HepG2 (cell line): ENCODE data around the gene CYB5A. TPM values are rescaled to one million over a fixed set of nuclear protein-coding genes. Genes with fewer than 3 reads are reported as not detected.

Experiments used
- ATF1 ChIP-seq: IDR thresholded peaks from 2 replicates; pipeline ENCODE4 v1.6.1; 2016; ENCODE audit warnings: mild to moderate bottlenecking, control low read depth
- CCDC6 ChIP-seq: sonication (generic); formaldehyde crosslinking; IDR thresholded peaks from 2 replicates; pipeline ENCODE4 v1.8.1; 2022; ENCODE audit warnings: mild to moderate bottlenecking, missing genetic modification reagents, moderate library complexity
- CHD4 ChIP-seq: fragments of 200-600 bp; sonication (generic); IDR thresholded peaks from 2 replicates; pipeline ENCODE4 v1.7.0; 2017; ENCODE audit warnings: mild to moderate bottlenecking, low read length, borderline replicate concordance
- ELF3 ChIP-seq: IDR thresholded peaks from 2 replicates; pipeline ENCODE4 v1.6.1; 2016; ENCODE audit warnings: missing genetic modification reagents, missing compliant biosample characterization
- FOXC1 ChIP-seq: sonication (generic); formaldehyde crosslinking; IDR thresholded peaks from 2 replicates; pipeline ENCODE4 v1.8.0; 2022; ENCODE audit warnings: mild to moderate bottlenecking, missing genetic modification reagents, borderline replicate concordance
- MTA1 ChIP-seq: sonication (generic); formaldehyde crosslinking; IDR thresholded peaks from 2 replicates; pipeline ENCODE4 v1.4.0; 2020; ENCODE audit warnings: missing genetic modification reagents, mild to moderate bottlenecking, borderline replicate concordance
- NFIB ChIP-seq: sonication (generic); formaldehyde crosslinking; IDR thresholded peaks from 2 replicates; pipeline ENCODE4 v1.9.0; 2021; ENCODE audit warnings: missing genetic modification reagents, mild to moderate bottlenecking, borderline replicate concordance
- NPAS2 ChIP-seq: sonication (generic); formaldehyde crosslinking; IDR thresholded peaks from 2 replicates; pipeline ENCODE4 v1.8.0; 2022; ENCODE audit warnings: mild to moderate bottlenecking, missing genetic modification reagents, borderline replicate concordance
- RARA ChIP-seq: IDR thresholded peaks from 2 replicates; pipeline ENCODE4 v1.6.1; 2016; ENCODE audit warnings: missing genetic modification reagents, missing compliant biosample characterization
- SAFB2 ChIP-seq: sonication (generic); formaldehyde crosslinking; IDR thresholded peaks from 2 replicates; pipeline ENCODE4 v1.5.1; 2020; ENCODE audit warnings: missing genetic modification reagents, low read depth, mild to moderate bottlenecking, borderline replicate concordance
- SIN3B ChIP-seq: fragments of 150-350 bp; IDR thresholded peaks from 2 replicates; pipeline ENCODE4 v1.6.1; 2014; ENCODE audit warnings: low read length
- SNAPC4 ChIP-seq: sonication (generic); formaldehyde crosslinking; IDR thresholded peaks from 2 replicates; pipeline ENCODE4 v1.4.0; 2020; ENCODE audit warnings: mild to moderate bottlenecking, missing genetic modification reagents
- SP1 ChIP-seq, 2 experiments: fragments of 450-650 bp in 1 of 2; sonication (generic) in 1 of 2; formaldehyde crosslinking in 1 of 2; IDR thresholded peaks; 2 replicates each; pipeline versions ENCODE4 v1.4.0 to v1.6.1; 2016 to 2020; ENCODE audit warnings: missing genetic modification reagents in 1 of 2
- TERF1 ChIP-seq: sonication (generic); formaldehyde crosslinking; IDR thresholded peaks from 2 replicates; pipeline ENCODE4 v1.8.0; 2022; ENCODE audit warnings: mild to moderate bottlenecking, missing genetic modification reagents, moderate library complexity
- THYN1 ChIP-seq: sonication (generic); formaldehyde crosslinking; IDR thresholded peaks from 2 replicates; pipeline ENCODE4 v1.8.1; 2023; ENCODE audit warnings: low read depth, mild to moderate bottlenecking, moderate library complexity, missing genetic modification reagents, borderline replicate concordance
- XBP1 ChIP-seq: sonication (generic); formaldehyde crosslinking; IDR thresholded peaks from 2 replicates; pipeline ENCODE4 v1.5.0; 2020; ENCODE audit warnings: missing genetic modification reagents
- ZFP62 ChIP-seq: sonication (generic); formaldehyde crosslinking; IDR thresholded peaks from 2 replicates; pipeline ENCODE4 v1.4.0; 2020; ENCODE audit warnings: missing genetic modification reagents
- ZFY ChIP-seq: sonication (generic); formaldehyde crosslinking; IDR thresholded peaks from 2 replicates; pipeline ENCODE4 v1.4.0; 2020; ENCODE audit warnings: missing genetic modification reagents
- ZNF143 ChIP-seq: sonication (generic); formaldehyde crosslinking; IDR thresholded peaks from 2 replicates; pipeline ENCODE4 v1.4.0; 2020; ENCODE audit warnings: missing genetic modification reagents
- ZNF333 ChIP-seq: sonication (generic); formaldehyde crosslinking; IDR thresholded peaks from 2 replicates; pipeline ENCODE4 v1.4.0; 2020; ENCODE audit warnings: mild to moderate bottlenecking, missing genetic modification reagents, borderline replicate concordance
- ZNF549 ChIP-seq: sonication (generic); formaldehyde crosslinking; IDR thresholded peaks from 2 replicates; pipeline ENCODE4 v1.5.0; 2020; ENCODE audit warnings: missing genetic modification reagents
- ZNF598 ChIP-seq: sonication (generic); formaldehyde crosslinking; IDR thresholded peaks from 2 replicates; pipeline ENCODE4 v1.5.1; 2020; ENCODE audit warnings: mild to moderate bottlenecking, missing genetic modification reagents, borderline replicate concordance
- ZNF605 ChIP-seq: sonication (generic); formaldehyde crosslinking; IDR thresholded peaks from 2 replicates; pipeline ENCODE4 v1.8.0; 2022; ENCODE audit warnings: mild to moderate bottlenecking, missing genetic modification reagents
- ZNF660 ChIP-seq: sonication (generic); formaldehyde crosslinking; IDR thresholded peaks from 2 replicates; pipeline ENCODE4 v1.5.1; 2020; ENCODE audit warnings: mild to moderate bottlenecking, low read depth, missing genetic modification reagents, borderline replicate concordance
- ZNF709 ChIP-seq: sonication (generic); formaldehyde crosslinking; IDR thresholded peaks from 2 replicates; pipeline ENCODE4 v1.5.0; 2020; ENCODE audit warnings: mild to moderate bottlenecking, missing genetic modification reagents
- ZNF878 ChIP-seq: sonication (generic); formaldehyde crosslinking; IDR thresholded peaks from 2 replicates; pipeline ENCODE4 v1.8.1; 2023; ENCODE audit warnings: mild to moderate bottlenecking, missing genetic modification reagents, moderate library complexity
- ZSCAN22 ChIP-seq: sonication (generic); formaldehyde crosslinking; IDR thresholded peaks from 2 replicates; pipeline ENCODE4 v1.4.0; 2020; ENCODE audit warnings: mild to moderate bottlenecking, missing genetic modification reagents
- polyA plus RNA-seq, 8 experiments: library from polyadenylated mRNA; depleted of rRNA in 3 of 8; stranded (reverse) in 7 of 8; unstranded in 1 of 8; fragments of >200 nt; fragmentation: Illumina TruSeq in 4 of 8; extraction: Trizol in 4 of 8; gene quantifications; 2 replicates each; pipeline versions ENCODE4 v1.2.1 to v1.2.3, GENCODE V29; 2011 to 2016; ENCODE audit warnings: low read depth in 4 of 8, missing spikeins in 1 of 8, mixed read lengths in 1 of 8; ENCODE audit not compliant: insufficient read depth in 1 of 8
- total RNA-seq, 5 experiments: library from RNA; depleted of rRNA; stranded (reverse); fragments of >200 nt; fragmentation: Illumina TruSeq; extraction: Trizol; gene quantifications; 2 replicates each; pipeline ENCODE4 v1.2.3, GENCODE V29; 2016; ENCODE audit warnings: low read depth in 1 of 5

Gene CYB5A
- total and polyA plus RNA-seq, 2 of the 13 experiments (the other 11 are each of a cell fraction or from before 2014, with no cell fraction given), result 215 to 356 TPM

- no peak for TF ChIP-seq ZFP62 (CRISPR knock-in tag)
- TF ChIP-seq RARA (CRISPR knock-in tag), result peak; percentile 51
- no peak for TF ChIP-seq SP1 (IDR thresholded peaks at IDR 0.05)
- 0 out of 2 replicates have a peak, but pooled peaks have one; percentile 4 for TF ChIP-seq SP1 (CRISPR knock-in tag; IDR thresholded peaks at IDR 0.05)
- no peak for TF ChIP-seq ZSCAN22 (CRISPR knock-in tag)
- TF ChIP-seq SIN3B, result no peak
- TF ChIP-seq MTA1 (CRISPR knock-in tag), result no peak
- no peak for TF ChIP-seq NFIB (CRISPR knock-in tag)
- TF ChIP-seq ZNF878 (CRISPR knock-in tag), result 0 out of 2 replicates have a peak, but pooled peaks have one; percentile 25
- TF ChIP-seq NPAS2, result no peak
- TF ChIP-seq ZNF598 (CRISPR knock-in tag), result no peak
- TF ChIP-seq ZFY, result peak; percentile 32; the same call in 1 of the 2 replicates
- no peak for TF ChIP-seq ZNF660 (CRISPR knock-in tag)
- no peak for TF ChIP-seq TERF1 (CRISPR knock-in tag)
- no peak for TF ChIP-seq SNAPC4 (CRISPR knock-in tag)
- no peak for TF ChIP-seq XBP1 (CRISPR knock-in tag)
- TF ChIP-seq ELF3 (CRISPR knock-in tag), result no peak
- no peak for TF ChIP-seq CHD4
- TF ChIP-seq THYN1 (CRISPR knock-in tag), result no peak
- TF ChIP-seq ZNF333 (CRISPR knock-in tag), result no peak
- TF ChIP-seq FOXC1, result 0 out of 2 replicates have a peak, but pooled peaks have one; percentile 46
- TF ChIP-seq CCDC6 (CRISPR knock-in tag), result no peak
- TF ChIP-seq SAFB2 (CRISPR knock-in tag), result no peak
- no peak for TF ChIP-seq ZNF709 (CRISPR knock-in tag)
- TF ChIP-seq ZNF549 (CRISPR knock-in tag), result no peak
- TF ChIP-seq ATF1 (CRISPR knock-in tag), result peak; percentile 53; the same call in 1 of the 2 replicates
- no peak for TF ChIP-seq ZNF143 (CRISPR knock-in tag)
- TF ChIP-seq ZNF605 (CRISPR knock-in tag), result no peak
Observed at GRCh38 chr18:74225193-74225840, 66.4 kb downstream of the CYB5A start (continued).
